H7 (cell line): ENCODE data around the gene RERE. TPM values are rescaled to one million over a fixed set of nuclear protein-coding genes. Genes with fewer than 3 reads are reported as not detected.

Source experiments
- DNase-seq: peaks from one replicate; pipeline ENCODE4 v3.0.0; 2012
- H3K27me3 ChIP-seq: 2 replicates; pipeline ENCODE4 v1.6.0; 2011; ENCODE audit warnings: mild to moderate bottlenecking, low read length; ENCODE audit not compliant: control insufficient read depth, insufficient read depth
- H3K36me3 ChIP-seq: replicated peaks from 2 replicates; pipeline ENCODE4 v1.5.1; 2011; ENCODE audit warnings: low read length; ENCODE audit not compliant: control insufficient read depth, insufficient read depth
- H3K4me3 ChIP-seq: 2 replicates; pipeline ENCODE4 v1.5.1; 2011; ENCODE audit warnings: low read depth, mild to moderate bottlenecking, control low read depth, low read length, moderate library complexity; ENCODE audit not compliant: insufficient read depth
- total RNA-seq: library from RNA; depleted of rRNA; stranded (reverse); fragments of >200 nt; shearing (Covaris generic); gene quantifications from 2 replicates; pipeline ENCODE4 v1.2.3, GENCODE V29; 2014

The RERE gene
- total RNA-seq, 1 experiment from 2014 or later = 75.8 TPM

DNA sequence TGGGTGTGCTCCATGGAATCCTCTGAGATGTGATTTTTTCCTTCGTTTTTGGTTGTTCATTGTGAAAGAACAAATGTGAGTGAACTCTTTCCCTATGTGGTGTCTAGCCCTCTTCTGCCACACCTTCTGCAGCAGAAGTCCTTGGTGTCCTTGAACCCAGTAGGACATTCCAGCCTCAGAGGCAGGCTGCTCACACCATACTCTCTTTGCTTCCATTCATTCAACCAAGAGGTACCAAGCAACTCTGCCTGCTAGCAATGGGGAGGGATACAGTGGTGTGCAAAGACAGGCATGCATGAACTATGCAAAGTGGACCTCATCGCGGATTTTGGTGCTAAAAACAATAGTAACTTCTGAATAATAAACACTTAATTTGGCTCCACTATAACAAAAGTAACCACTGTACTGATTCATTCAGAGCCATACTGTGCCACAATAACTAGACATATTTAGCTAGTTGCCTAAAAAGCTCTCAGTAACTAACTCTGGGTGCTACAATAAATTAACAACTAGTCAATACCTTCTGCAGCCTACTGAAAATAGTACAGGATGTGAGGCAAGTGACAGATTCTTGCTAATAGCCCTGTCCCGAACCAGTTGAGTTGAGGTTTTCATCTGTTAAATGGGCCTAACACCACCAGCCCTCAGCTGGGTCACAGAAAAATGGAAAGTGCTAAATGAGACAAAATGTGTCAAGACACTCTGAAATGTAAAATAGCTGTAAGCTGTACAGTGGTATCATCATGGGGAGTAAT is 344.1 kb downstream of the RERE start:
- Histone ChIP-seq H3K4me3 (no peak overlapping the region), H3K36me3 (no peaks in the 10 kb centered on the region), H3K27me3 (no peaks in the 10 kb centered on the region)
- DNase-seq = no peak

- H3K36me3 ChIP-seq = no peaks in the 10 kb centered on the region
- no peak for DNase-seq
- no peak overlapping the region for H3K4me3 ChIP-seq
- no peaks in the 10 kb centered on the region for H3K27me3 ChIP-seq
Measured at GRCh38 chr1:8472668-8473067, 344.8 kb downstream of the RERE start.

DNA sequence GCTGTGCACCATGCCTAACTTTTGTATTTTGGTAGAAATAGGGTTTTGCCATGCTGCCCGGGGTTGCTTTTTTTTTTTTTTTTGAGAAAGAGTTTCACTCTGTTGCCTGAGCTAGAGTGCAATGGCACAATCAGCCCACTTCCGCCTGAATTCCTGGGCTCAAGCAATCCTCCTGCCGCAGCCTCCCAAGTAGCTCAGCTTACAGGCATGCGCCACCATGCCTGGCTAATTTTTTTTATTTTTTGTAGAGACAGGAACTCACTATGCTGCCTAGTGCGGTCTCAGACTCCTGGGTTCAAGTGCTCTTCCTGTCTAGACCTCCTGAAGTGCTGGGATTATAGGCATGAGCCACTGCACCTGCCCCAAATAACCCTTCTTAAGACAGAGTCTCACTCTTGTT is 346.0 kb downstream of the RERE start:
- Histone ChIP-seq H3K4me3 (no peak overlapping the region), H3K36me3 (no peaks in the 10 kb centered on the region), H3K27me3 (no peaks in the 10 kb centered on the region)
- no peak for DNase-seq

DNA sequence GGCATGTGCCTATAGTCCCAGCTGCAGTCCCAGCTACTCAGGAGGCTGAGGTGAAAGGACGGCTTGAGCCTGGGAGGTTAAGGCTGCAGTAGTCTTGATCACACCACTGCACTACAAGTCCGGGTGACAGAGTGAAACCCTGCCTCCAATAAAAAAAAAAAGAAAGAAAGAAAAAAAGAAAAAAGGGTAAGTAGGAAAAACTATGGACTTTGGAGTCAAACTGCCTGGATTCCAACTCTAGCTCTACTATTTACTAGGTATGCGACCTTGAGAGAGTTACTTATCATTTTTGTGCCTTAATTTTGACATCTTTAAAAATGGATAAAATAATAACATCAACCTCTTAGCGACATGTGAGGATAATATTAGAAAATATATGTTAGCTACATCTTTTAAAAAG is 348.7 kb downstream of the RERE start:
- no peaks in the 10 kb centered on the region; the same call in 1 of the 2 replicates for H3K36me3 ChIP-seq
- DNase-seq = no peak
- no peak overlapping the region for H3K4me3 ChIP-seq
- H3K27me3 ChIP-seq = no peaks in the 10 kb centered on the region

DNA sequence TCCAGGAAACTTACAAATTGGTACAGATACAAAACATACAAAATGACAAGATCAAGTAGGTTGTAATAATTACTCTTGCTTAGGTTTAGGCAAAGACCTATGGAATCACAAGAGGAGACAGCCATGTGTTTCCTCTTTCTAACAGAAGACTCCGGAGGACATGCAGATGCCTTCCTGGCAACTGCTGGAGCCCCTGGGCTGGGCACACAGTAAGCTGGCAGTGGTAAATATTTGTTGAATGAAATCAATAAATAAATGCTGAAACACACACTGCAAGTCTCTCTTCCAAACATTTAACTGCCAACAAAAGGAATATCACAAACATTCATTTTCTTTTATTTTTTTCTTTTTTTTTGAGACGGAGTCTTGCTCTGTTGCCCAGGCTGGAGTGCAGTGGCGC is 350.1 kb downstream of the RERE start:
- Histone ChIP-seq H3K36me3 (no peaks in the 10 kb centered on the region; the same call in 1 of the 2 replicates), H3K27me3 (no peaks in the 10 kb centered on the region), H3K4me3 (no peak overlapping the region)
- no peak for DNase-seq

- no peaks in the 10 kb centered on the region; the same call in 1 of the 2 replicates for H3K36me3 ChIP-seq
- no peak for DNase-seq
- H3K27me3 ChIP-seq = no peaks in the 10 kb centered on the region
- H3K4me3 ChIP-seq = no peak overlapping the region
Measured at GRCh38 chr1:8465692-8466091, 351.7 kb downstream of the RERE start.

GRCh38 chr1:8465013-8465412 is 352.4 kb downstream of the RERE start:
- H3K27me3 ChIP-seq = no peaks in the 10 kb centered on the region
- H3K36me3 ChIP-seq = no peaks in the 10 kb centered on the region; the same call in 1 of the 2 replicates
- no peak for DNase-seq
- H3K4me3 ChIP-seq = no peak overlapping the region

GRCh38 chr1:8464377-8464776 is 353.1 kb downstream of the RERE start:
- DNase-seq = no peak
- no peaks in the 10 kb centered on the region for H3K27me3 ChIP-seq
- no peak overlapping the region for H3K4me3 ChIP-seq
- H3K36me3 ChIP-seq = no peaks in the 10 kb centered on the region; the same call in 1 of the 2 replicates

GRCh38 chr1:8463144-8463927 is 354.1 kb downstream of the RERE start:
- Histone ChIP-seq H3K27me3 (no peaks in the 10 kb centered on the region), H3K36me3 (no peaks in the 10 kb centered on the region; the same call in 1 of the 2 replicates), H3K4me3 (no peak overlapping the region)
- no peak for DNase-seq

DNA sequence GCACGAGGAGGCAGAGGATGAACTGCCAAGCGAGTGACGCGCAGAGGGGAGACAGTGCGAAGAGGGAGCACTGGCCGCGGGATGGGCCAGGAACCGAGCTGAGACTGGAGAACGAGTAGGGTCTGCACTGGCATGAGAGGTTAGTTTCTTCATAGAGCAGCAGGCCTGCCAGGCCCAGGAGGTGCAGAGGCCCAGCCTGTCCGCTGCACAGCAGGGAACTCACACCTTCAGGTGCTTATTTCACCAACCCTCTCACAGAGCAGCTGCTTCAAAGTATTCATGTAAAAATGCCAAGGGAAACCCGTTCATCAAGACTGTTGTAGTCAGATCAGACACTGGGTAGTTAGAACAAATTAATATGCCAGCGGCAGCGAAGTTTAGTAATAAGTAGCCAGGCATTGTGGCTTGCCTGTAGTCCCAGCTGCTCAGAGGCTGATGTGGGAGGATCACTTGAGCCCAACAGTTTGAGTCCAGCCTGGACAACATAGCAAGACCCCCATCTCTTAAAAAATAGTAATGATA is 355.0 kb downstream of the RERE start:
- H3K4me3 ChIP-seq = no peak overlapping the region
- no peak for DNase-seq
- H3K27me3 ChIP-seq = no peaks in the 10 kb centered on the region
- H3K36me3 ChIP-seq = no peaks in the 10 kb centered on the region; the same call in 1 of the 2 replicates

- Histone ChIP-seq H3K36me3 (no peaks in the 10 kb centered on the region; the same call in 1 of the 2 replicates), H3K4me3 (no peak overlapping the region), H3K27me3 (no peaks in the 10 kb centered on the region)
- no peak for DNase-seq
Measured at GRCh38 chr1:8461351-8462110, 355.9 kb downstream of the RERE start.

- no peaks in the 10 kb centered on the region; the same call in 1 of the 2 replicates for H3K36me3 ChIP-seq
- no peak for DNase-seq
- H3K4me3 ChIP-seq = no peak overlapping the region
- H3K27me3 ChIP-seq = no peaks in the 10 kb centered on the region
Measured at GRCh38 chr1:8460784-8461183, 356.7 kb downstream of the RERE start.

GRCh38 chr1:8460132-8460544 is 357.3 kb downstream of the RERE start:
- peak; percentile 67 for DNase-seq
- Histone ChIP-seq H3K4me3 (no peak overlapping the region), H3K27me3 (no peaks in the 10 kb centered on the region), H3K36me3 (0 out of 2 replicates have a peak, but pooled peaks cover 1% of the 10 kb centered on the region)

DNA sequence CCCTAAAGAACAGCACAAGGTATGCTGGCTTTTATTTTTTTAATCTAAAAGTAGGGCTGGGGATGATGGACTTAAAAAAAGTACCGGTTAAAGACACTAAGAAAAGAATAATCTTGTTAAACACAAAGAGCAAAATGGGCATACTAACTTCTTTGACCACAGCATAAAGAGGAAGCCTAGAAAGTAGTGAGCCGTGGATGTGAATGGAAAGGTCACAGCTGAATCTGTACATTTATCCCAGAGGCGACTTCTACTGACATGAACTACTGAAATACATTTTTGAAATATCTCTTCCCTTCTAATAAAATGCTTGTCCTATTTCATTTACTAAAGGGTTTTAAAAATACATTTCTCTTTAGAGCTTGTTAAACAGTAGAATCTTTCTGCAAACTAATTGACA is 358.8 kb downstream of the RERE start:
- no peaks in the 10 kb centered on the region for H3K27me3 ChIP-seq
- DNase-seq = no peak
- H3K4me3 ChIP-seq = no peak overlapping the region
- 0 out of 2 replicates have a peak, but pooled peaks cover 1% of the 10 kb centered on the region for H3K36me3 ChIP-seq
